Neural progenitor cell (in vitro differentiated cells): ENCODE results near the gene DCP1A. TPM values are rescaled to one million over a fixed set of nuclear protein-coding genes. Genes with fewer than 3 reads are reported as not detected.
A peak's percentile ranks its signal among the peaks of the same experiment; 100 is the strongest.
"Not testable (repeated sequence)": the region's sequence is repeated elsewhere in the genome, so short reads cannot be mapped to it uniquely, and the experiment has no call there.

ENCODE experiments used
- DNase-seq: peaks from one replicate; pipeline ENCODE4 v3.0.0-alpha.2; 2016; ENCODE audit warnings: low spot score
- H2AFZ ChIP-seq: fragments of 200-600 bp; sonication (generic); replicated peaks from 2 replicates; pipeline ENCODE4 v1.6.1; 2016; ENCODE audit warnings: antibody characterized with exemption
- H3F3A ChIP-seq: fragments of 200-600 bp; sonication (generic); 2 replicates; pipeline ENCODE4 v1.6.1; 2016; ENCODE audit warnings: antibody characterized with exemption, low read depth
- H3K27ac ChIP-seq: fragments of 200-600 bp; sonication (generic); 2 replicates; pipeline ENCODE4 v1.5.1; 2016; ENCODE audit warnings: mild to moderate bottlenecking
- H3K27me3 ChIP-seq: fragments of 200-600 bp; sonication (generic); 2 replicates; pipeline ENCODE4 v1.6.1; 2016; ENCODE audit warnings: mild to moderate bottlenecking, moderate library complexity
- H3K36me3 ChIP-seq: fragments of 200-600 bp; sonication (generic); 2 replicates; pipeline ENCODE4 v1.5.1; 2016
- H3K4me1 ChIP-seq: fragments of 200-600 bp; sonication (generic); 2 replicates; pipeline ENCODE4 v1.6.1; 2016; ENCODE audit warnings: mixed run types
- H3K4me2 ChIP-seq: fragments of 200-600 bp; sonication (generic); 2 replicates; pipeline ENCODE4 v1.6.1; 2016
- H3K4me3 ChIP-seq: fragments of 200-600 bp; sonication (generic); 2 replicates; pipeline ENCODE4 v1.5.1; 2016
- H3K79me2 ChIP-seq: fragments of 200-600 bp; sonication (generic); 2 replicates; pipeline ENCODE4 v1.6.1; 2016; ENCODE audit warnings: low read depth
- H3K9ac ChIP-seq: fragments of 200-600 bp; sonication (generic); 2 replicates; pipeline ENCODE4 v1.6.1; 2016
- H3K9me3 ChIP-seq: fragments of 200-600 bp; sonication (generic); 2 replicates; pipeline ENCODE4 v1.5.1; 2016; ENCODE audit warnings: low read depth
- H4K20me1 ChIP-seq: fragments of 200-600 bp; sonication (generic); 2 replicates; pipeline ENCODE4 v1.6.1; 2016; ENCODE audit warnings: low read depth
- H3K27ac Mint-ChIP-seq: 3 replicates; pipeline ENCODE4 v1.8.0; 2021; ENCODE audit warnings: mixed read lengths
- H3K27me3 Mint-ChIP-seq: 2 replicates; pipeline ENCODE4 v1.8.0; 2022; ENCODE audit warnings: low read depth, mild to moderate bottlenecking, inconsistent platforms, moderate library complexity, mixed read lengths; ENCODE audit not compliant: insufficient read depth
- H3K36me3 Mint-ChIP-seq: 3 replicates; pipeline ENCODE4 v1.8.0; 2021; ENCODE audit warnings: mixed read lengths
- H3K4me1 Mint-ChIP-seq: 3 replicates; pipeline ENCODE4 v1.8.0; 2021; ENCODE audit warnings: mixed read lengths
- H3K4me3 Mint-ChIP-seq: 3 replicates; pipeline ENCODE4 v1.8.0; 2021; ENCODE audit warnings: mild to moderate bottlenecking, moderate library complexity, mixed read lengths
- H3K9me3 Mint-ChIP-seq: 3 replicates; pipeline ENCODE4 v1.8.0; 2020; ENCODE audit warnings: mixed read lengths
- CTCF ChIP-seq: fragments of 200-600 bp; sonication (generic); IDR thresholded peaks from 2 replicates; pipeline ENCODE4 v1.5.1; 2017; ENCODE audit warnings: antibody characterized with exemption, mild to moderate bottlenecking
- EZH2 ChIP-seq: fragments of 200-600 bp; sonication (generic); IDR thresholded peaks from 2 replicates; pipeline ENCODE4 v1.6.1; 2017; ENCODE audit warnings: antibody characterized with exemption, mild to moderate bottlenecking, moderate library complexity
- EZH2phosphoT487 ChIP-seq: fragments of 200-600 bp; sonication (generic); IDR thresholded peaks from 2 replicates; pipeline ENCODE4 v1.6.1; 2017; ENCODE audit warnings: antibody characterized with exemption
- total RNA-seq: library from RNA; depleted of rRNA; stranded (reverse); fragments of >200 nt; gene quantifications from 2 replicates; pipeline ENCODE4 v1.2.3, GENCODE V29; 2015; ENCODE audit warnings: low replicate concordance

Gene DCP1A
- total RNA-seq, 1 donor from 2014 or later = 24.1 TPM

- H3K79me2 ChIP-seq = no peaks in the 10 kb centered on the region
- H3K27ac Mint-ChIP-seq = no peak overlapping the region
- H4K20me1 ChIP-seq = peaks cover 5% of the 10 kb centered on the region
- H3K4me3 ChIP-seq = no peak overlapping the region
- no peaks in the 10 kb centered on the region for H3K4me1 ChIP-seq
- peaks cover 15% of the 10 kb centered on the region for H3F3A ChIP-seq
- DNase-seq = no peak
- no peak overlapping the region for H3K9ac ChIP-seq
- no peaks in the 10 kb centered on the region for H3K9me3 ChIP-seq
- H3K27ac ChIP-seq = no peak overlapping the region
- no peaks in the 10 kb centered on the region for H3K4me1 Mint-ChIP-seq
- H2AFZ ChIP-seq = no peak overlapping the region
- no peak overlapping the region for H3K4me2 ChIP-seq
- no peaks in the 10 kb centered on the region for H3K27me3 Mint-ChIP-seq
- H3K4me3 Mint-ChIP-seq = no peak overlapping the region
- H3K36me3 Mint-ChIP-seq = peaks cover 17% of the 10 kb centered on the region
- H3K27me3 ChIP-seq = no peaks in the 10 kb centered on the region
- no peaks in the 10 kb centered on the region for H3K9me3 Mint-ChIP-seq
- no peak for TF ChIP-seq EZH2phosphoT487
- no peak for TF ChIP-seq EZH2
- TF ChIP-seq CTCF = no peak
- H3K36me3 ChIP-seq = peaks cover 17% of the 10 kb centered on the region
These were observed 43.8 kb downstream of the DCP1A start for GRCh38 chr3:53303549-53303948.

- Histone ChIP-seq H3F3A (peaks cover 15% of the 10 kb centered on the region), H2AFZ (no peak overlapping the region), H3K27me3 (no peaks in the 10 kb centered on the region), H3K4me2 (no peak overlapping the region), H3K27ac (no peak overlapping the region), H3K36me3 (peaks cover 12% of the 10 kb centered on the region), H3K9ac (no peak overlapping the region), H3K4me3 (no peak overlapping the region), H3K9me3 (no peaks in the 10 kb centered on the region), H4K20me1 (peaks cover 5% of the 10 kb centered on the region), H3K79me2 (no peaks in the 10 kb centered on the region), H3K4me1 (no peaks in the 10 kb centered on the region)
- no peak for DNase-seq
- H3K4me3 Mint-ChIP-seq = no peak overlapping the region
- H3K27ac Mint-ChIP-seq = no peak overlapping the region
- TF ChIP-seq EZH2phosphoT487 (no peak), EZH2 (no peak), CTCF (no peak)
- H3K27me3 Mint-ChIP-seq = no peaks in the 10 kb centered on the region
- H3K36me3 Mint-ChIP-seq = peaks cover 17% of the 10 kb centered on the region
- H3K4me1 Mint-ChIP-seq = no peaks in the 10 kb centered on the region
- H3K9me3 Mint-ChIP-seq = no peaks in the 10 kb centered on the region
These were observed 46.5 kb downstream of the DCP1A start for GRCh38 chr3:53300826-53301225.

- not testable (repeated sequence) for H3K4me1 ChIP-seq, H3K27me3 Mint-ChIP-seq, H3K4me3 Mint-ChIP-seq, H3K9me3 ChIP-seq, H3K27me3 ChIP-seq, H3K4me2 ChIP-seq, H3K9ac ChIP-seq, H3K4me1 Mint-ChIP-seq, H3K9me3 Mint-ChIP-seq, H4K20me1 ChIP-seq, H3K79me2 ChIP-seq, H3K36me3 ChIP-seq, H3K27ac Mint-ChIP-seq, H2AFZ ChIP-seq, H3K27ac ChIP-seq, H3K4me3 ChIP-seq
- peaks cover 15% of the 10 kb centered on the region for H3F3A ChIP-seq
- TF ChIP-seq CTCF = peak; percentile 96
- peaks cover 19% of the 10 kb centered on the region for H3K36me3 Mint-ChIP-seq
- DNase-seq = peak; percentile 66
These were observed 47.7 kb downstream of the DCP1A start for GRCh38 chr3:53299611-53300023.

GRCh38 chr3:53295410-53295809 lies 51.9 kb downstream of the DCP1A start:
- TF ChIP-seq CTCF = no peak
- Mint-ChIP-seq H3K4me1 (no peaks in the 10 kb centered on the region), H3K27me3 (peaks cover 2% of the 10 kb centered on the region), H3K27ac (no peak overlapping the region), H3K4me3 (no peak overlapping the region), H3K36me3 (peaks cover 13% of the 10 kb centered on the region), H3K9me3 (no peaks in the 10 kb centered on the region)
- Histone ChIP-seq H3K9ac (no peak overlapping the region), H3K4me3 (no peak overlapping the region), H3K27me3 (no peaks in the 10 kb centered on the region), H3K27ac (no peak overlapping the region), H3K4me2 (no peak overlapping the region), H3K9me3 (no peaks in the 10 kb centered on the region), H4K20me1 (peaks cover 5% of the 10 kb centered on the region), H3K36me3 (peaks cover 9% of the 10 kb centered on the region), H3K79me2 (no peaks in the 10 kb centered on the region), H3F3A (peaks cover 7% of the 10 kb centered on the region), H3K4me1 (no peaks in the 10 kb centered on the region), H2AFZ (no peak overlapping the region)
- DNase-seq = no peak
